Neutrophil (primary cell): ENCODE data around the gene MYMK.

ENCODE experiments used
- H3K27ac ChIP-seq: fragments of 200-600 bp; sonication (generic); 2 replicates; pipeline ENCODE4 v1.5.1; 2016; ENCODE audit warnings: mild to moderate bottlenecking, moderate library complexity
- H3K27me3 ChIP-seq: fragments of 200-600 bp; sonication (generic); 2 replicates; pipeline ENCODE4 v1.6.0; 2016; ENCODE audit warnings: mild to moderate bottlenecking
- H3K36me3 ChIP-seq: fragments of 200-600 bp; sonication (generic); 2 replicates; pipeline ENCODE4 v1.5.1; 2017
- H3K4me1 ChIP-seq, 2 experiments: fragments of 200-600 bp in 1 of 2; sonication (generic) in 1 of 2; 1 replicate in 1 of 2; 2 replicates in 1 of 2; pipeline versions ENCODE4 v1.5.1 to v1.6.1; 2013 to 2016; ENCODE audit warnings: low read depth in 1 of 2, low read length in 1 of 2, mild to moderate bottlenecking in 1 of 2, moderate library complexity in 1 of 2; ENCODE audit not compliant: control insufficient read depth in 1 of 2, insufficient read depth in 1 of 2
- H3K4me3 ChIP-seq, 2 experiments: fragments of 200-600 bp in 1 of 2; sonication (generic) in 1 of 2; 1 replicate in 1 of 2; 2 replicates in 1 of 2; pipeline ENCODE4 v1.5.1; 2013 to 2016; ENCODE audit warnings: low read depth in 1 of 2, low read length in 1 of 2, mild to moderate bottlenecking in 1 of 2, moderate library complexity in 1 of 2
- H3K9me3 ChIP-seq: fragments of 200-600 bp; sonication (generic); 2 replicates; pipeline ENCODE4 v1.5.1; 2016
- TF ChIP-seq, protein P1 (sequence below): fragments of 200-600 bp; sonication (generic); IDR thresholded peaks from 2 replicates; pipeline ENCODE4 v1.5.1; 2016; ENCODE audit warnings: antibody characterized with exemption

MYMK gene

DNA sequence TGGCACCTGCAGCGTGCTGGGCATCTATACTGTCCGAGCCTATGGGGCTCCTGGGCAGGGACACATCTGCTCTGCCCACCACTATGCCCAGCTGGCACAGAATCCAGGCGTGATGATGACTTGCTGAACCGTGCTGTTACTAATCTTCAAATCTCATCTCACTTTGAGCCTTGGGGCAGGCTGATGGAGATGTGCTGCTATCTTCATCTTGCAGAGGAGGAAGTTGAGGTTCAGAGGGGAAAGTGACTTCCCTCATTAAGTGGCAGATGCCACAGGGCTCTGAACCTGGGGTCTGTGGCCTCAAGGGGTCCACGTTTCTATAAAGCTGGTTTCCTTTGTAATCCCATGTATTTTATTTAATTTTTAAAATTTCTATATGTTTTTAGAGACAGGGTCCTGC is 50.5 kb downstream of the MYMK start:
- no peak overlapping the region for H3K27ac ChIP-seq
- no peak overlapping the region for H3K4me3 ChIP-seq
- H3K27me3 ChIP-seq, result peaks cover 47% of the 10 kb centered on the region
- H3K4me1 ChIP-seq, result peaks cover 9 to 12% of the 10 kb centered on the region in 2 experiments
- H3K36me3 ChIP-seq, result no peaks in the 10 kb centered on the region
- TF ChIP-seq, protein P1, sequence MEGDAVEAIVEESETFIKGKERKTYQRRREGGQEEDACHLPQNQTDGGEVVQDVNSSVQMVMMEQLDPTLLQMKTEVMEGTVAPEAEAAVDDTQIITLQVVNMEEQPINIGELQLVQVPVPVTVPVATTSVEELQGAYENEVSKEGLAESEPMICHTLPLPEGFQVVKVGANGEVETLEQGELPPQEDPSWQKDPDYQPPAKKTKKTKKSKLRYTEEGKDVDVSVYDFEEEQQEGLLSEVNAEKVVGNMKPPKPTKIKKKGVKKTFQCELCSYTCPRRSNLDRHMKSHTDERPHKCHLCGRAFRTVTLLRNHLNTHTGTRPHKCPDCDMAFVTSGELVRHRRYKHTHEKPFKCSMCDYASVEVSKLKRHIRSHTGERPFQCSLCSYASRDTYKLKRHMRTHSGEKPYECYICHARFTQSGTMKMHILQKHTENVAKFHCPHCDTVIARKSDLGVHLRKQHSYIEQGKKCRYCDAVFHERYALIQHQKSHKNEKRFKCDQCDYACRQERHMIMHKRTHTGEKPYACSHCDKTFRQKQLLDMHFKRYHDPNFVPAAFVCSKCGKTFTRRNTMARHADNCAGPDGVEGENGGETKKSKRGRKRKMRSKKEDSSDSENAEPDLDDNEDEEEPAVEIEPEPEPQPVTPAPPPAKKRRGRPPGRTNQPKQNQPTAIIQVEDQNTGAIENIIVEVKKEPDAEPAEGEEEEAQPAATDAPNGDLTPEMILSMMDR, result no peak
- no peaks in the 10 kb centered on the region for H3K9me3 ChIP-seq

DNA sequence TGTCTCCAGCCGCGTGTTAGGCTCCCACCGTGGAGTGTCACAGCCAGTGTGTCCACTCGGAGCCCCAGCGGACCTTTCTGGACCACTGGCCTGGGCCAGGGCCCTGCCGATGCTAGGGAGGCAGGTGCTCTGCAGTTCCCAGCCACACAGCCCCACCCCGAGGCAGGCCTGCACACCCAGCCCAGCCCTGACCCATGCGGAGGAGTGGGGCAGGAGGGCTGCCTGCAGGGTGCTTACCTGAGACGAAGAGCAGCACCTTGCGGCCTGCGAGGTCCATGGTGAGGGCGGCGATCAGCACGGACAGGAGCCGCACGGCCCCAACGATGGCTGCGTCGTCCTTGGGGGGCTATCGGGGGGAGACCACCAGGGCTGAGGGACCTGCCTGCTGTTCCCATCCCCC is 51.0 kb downstream of the MYMK start:
- peaks cover 7% of the 10 kb centered on the region in 2 experiments for H3K4me1 ChIP-seq
- TF ChIP-seq, protein P1, result no peak
- no peak overlapping the region for H3K27ac ChIP-seq
- H3K9me3 ChIP-seq, result no peaks in the 10 kb centered on the region
- peaks cover 43% of the 10 kb centered on the region for H3K27me3 ChIP-seq
- H3K4me3 ChIP-seq, result no peak overlapping the region
- no peaks in the 10 kb centered on the region for H3K36me3 ChIP-seq

DNA sequence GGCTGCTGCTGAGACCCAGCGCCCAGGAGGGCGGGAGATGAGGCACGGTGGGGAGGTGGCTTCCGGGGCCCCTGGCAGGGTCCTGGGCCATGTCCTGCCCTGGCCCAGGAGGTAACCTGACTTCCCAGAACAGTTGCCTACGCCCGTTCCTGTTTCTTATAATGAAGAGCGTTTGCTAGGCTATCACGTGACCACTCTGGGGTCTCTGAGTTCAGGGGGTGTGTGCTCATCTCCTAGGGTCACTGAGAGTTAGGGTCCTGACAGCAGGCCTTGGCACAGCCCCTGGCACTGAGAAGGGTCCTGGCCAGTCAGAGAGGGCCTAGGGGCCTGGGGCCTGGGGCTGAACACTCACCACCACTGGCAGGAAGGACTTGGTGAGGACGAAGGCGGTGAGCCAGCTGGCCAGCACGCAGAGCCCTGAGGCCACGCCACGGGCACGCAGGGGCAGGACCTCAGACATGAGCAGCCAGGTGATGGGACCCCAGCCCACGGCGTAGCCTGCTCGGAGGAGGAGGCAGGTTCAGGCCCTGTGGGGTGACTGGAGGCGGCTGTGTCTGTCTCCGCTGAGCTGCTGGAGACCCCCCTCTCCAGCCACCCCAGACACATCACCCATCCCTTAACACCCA is 51.9 kb downstream of the MYMK start:
- Histone ChIP-seq H3K36me3 (no peaks in the 10 kb centered on the region), H3K27ac (no peak overlapping the region), H3K27me3 (peaks cover 34% of the 10 kb centered on the region), H3K9me3 (no peaks in the 10 kb centered on the region), H3K4me3 (no peak overlapping the region), H3K4me1 (peaks cover 5 to 7% of the 10 kb centered on the region in 2 experiments)
- TF ChIP-seq, protein P1, result no peak

DNA sequence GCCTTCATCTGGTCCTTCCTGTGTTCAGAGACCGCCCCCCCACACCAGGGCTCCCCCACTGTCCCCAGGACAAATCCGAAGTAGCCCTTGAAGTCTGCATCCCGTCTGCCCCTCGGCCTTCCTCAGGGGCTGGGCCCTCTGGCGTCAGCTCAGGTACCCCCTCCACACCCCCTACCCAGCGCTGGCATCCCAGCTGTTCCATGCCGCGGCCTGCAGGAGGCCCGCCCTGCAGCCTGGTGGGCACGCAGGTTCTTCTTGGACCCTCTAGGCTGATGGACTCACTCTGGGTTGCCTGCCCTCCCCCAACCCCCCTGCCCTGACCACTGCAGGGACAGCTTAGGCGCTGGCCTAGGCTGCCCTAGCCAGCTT is 52.5 kb downstream of the MYMK start:
- H3K4me1 ChIP-seq, result peaks cover 5 to 7% of the 10 kb centered on the region in 2 experiments
- H3K9me3 ChIP-seq, result no peaks in the 10 kb centered on the region
- H3K4me3 ChIP-seq, result no peak overlapping the region
- H3K27ac ChIP-seq, result no peak overlapping the region
- H3K27me3 ChIP-seq, result peaks cover 28% of the 10 kb centered on the region
- TF ChIP-seq, protein P1, result no peak
- H3K36me3 ChIP-seq, result no peaks in the 10 kb centered on the region

DNA sequence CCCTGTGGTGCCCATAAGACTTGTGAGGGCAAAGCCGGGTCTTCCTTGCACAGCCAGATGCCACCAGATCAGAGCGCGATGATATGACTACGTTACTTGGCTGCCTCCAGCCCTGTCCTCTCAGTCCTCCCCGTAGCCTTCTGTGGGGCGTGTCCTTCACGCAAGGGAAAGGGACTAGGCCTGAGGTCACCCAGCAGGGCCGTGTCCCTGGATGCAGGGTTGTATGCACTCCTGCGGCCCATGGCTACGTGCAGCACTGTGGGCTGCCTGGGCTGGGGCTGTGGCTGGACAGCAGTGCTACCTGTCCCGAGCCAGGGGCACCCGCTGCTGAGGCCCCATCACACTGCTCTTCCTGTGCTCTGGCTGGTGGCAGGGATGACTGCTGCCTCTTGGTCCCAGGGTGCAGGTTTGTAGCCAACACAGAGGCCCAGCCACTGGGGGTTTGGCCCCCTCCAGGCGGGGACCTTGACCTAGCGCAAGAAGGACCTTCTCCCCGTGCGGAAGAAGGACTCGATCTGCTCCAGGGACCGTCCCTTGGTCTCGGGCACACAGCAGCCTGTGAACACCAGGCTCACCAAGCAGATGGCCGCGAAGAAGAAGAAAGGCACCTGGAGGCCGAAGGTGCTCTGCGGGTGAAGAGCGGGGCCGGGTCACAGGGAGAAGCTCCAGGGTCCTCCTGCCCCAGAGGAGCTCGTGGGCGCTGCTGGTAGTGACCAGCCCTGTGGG is 53.0 kb downstream of the MYMK start:
- H3K4me1 ChIP-seq, result peaks cover 4 to 5% of the 10 kb centered on the region in 2 experiments
- H3K36me3 ChIP-seq, result no peaks in the 10 kb centered on the region
- peaks cover 22% of the 10 kb centered on the region for H3K27me3 ChIP-seq
- TF ChIP-seq, protein P1, result no peak
- no peak overlapping the region for H3K27ac ChIP-seq
- H3K4me3 ChIP-seq, result no peak overlapping the region
- no peaks in the 10 kb centered on the region for H3K9me3 ChIP-seq
